ENCODE results near the gene CAMKMT. TPM values are rescaled to one million over a fixed set of nuclear protein-coding genes. Genes with fewer than 3 reads are reported as not detected.

CAMKMT gene
- total and polyA plus RNA-seq, 9 of the 15 experiments (the other 6 are each of a cell fraction or from before 2014, with no cell fraction given), result 1.6 to 15.3 (median 7.4) TPM

DNA sequence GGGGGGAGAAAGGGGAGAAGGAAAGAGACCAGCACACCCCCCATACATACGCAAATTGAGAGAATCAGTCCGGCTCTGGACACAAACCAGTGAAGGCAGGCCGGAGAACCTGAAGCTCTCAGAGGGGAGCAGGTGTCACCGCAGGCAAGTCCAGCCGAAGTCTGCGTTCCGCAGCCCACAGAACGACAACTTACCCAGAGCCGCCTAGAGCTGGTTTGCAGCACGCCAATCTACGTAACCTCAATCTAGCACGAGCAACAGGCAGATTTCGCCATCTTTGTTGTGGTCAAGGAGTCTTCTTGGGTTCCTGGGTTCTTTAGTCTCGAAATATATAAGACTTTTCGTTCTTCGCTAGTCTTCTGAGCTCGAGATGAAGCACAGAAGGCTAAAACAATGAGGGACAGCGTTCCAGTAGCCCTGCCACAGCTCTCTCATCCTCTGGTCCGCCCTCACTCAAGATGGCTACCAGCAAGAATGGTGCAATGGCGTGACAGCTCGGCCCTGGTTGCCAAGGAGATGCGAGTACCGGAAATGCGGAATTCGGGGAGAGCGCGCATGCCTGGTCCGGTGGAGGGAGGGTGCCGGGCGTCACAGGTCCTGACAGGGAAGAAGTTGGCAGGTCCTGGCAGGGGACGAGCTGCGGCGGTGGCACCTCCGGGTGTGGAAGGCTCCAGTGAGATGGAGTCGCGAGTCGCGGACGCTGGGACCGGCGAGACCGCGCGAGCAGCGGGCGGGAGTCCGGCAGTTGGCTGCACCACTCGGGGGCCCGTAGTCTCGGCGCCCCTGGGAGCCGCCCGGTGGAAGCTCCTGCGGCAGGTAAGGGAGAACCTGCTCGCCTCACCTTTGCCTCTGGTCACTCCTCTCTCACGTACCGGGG lies at the start of gene CAMKMT, which contains the start of gene PREPL (continued):
- TF ChIP-seq ZBTB11 (CRISPR knock-in tag; IDR thresholded peaks at IDR 0.05), result peak in 1 of 3 experiments; percentile 87; a peak in 3 of 6 replicates
- TF ChIP-seq ZC3H11A (IDR thresholded peaks at IDR 0.05; ENCODE audit: low read depth, low read length), result no peak
- TF ChIP-seq ZSCAN29 (IDR thresholded peaks at IDR 0.05), result no peak
- 0 out of 2 replicates have a peak, but pooled peaks have one; percentile 58 for TF ChIP-seq E2F4 (CRISPR knock-in tag; IDR thresholded peaks at IDR 0.05; ENCODE audit: low read depth)
- TF ChIP-seq ESRRA (IDR thresholded peaks at IDR 0.05; ENCODE audit: borderline replicate concordance, low read depth), result peak; percentile 46; the same call in 1 of the 2 replicates
- TF ChIP-seq, protein P1, sequence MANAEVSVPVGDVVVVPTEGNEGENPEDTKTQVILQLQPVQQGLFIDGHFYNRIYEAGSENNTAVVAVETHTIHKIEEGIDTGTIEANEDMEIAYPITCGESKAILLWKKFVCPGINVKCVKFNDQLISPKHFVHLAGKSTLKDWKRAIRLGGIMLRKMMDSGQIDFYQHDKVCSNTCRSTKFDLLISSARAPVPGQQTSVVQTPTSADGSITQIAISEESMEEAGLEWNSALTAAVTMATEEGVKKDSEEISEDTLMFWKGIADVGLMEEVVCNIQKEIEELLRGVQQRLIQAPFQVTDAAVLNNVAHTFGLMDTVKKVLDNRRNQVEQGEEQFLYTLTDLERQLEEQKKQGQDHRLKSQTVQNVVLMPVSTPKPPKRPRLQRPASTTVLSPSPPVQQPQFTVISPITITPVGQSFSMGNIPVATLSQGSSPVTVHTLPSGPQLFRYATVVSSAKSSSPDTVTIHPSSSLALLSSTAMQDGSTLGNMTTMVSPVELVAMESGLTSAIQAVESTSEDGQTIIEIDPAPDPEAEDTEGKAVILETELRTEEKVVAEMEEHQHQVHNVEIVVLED (CRISPR knock-in tag; IDR thresholded peaks at IDR 0.05), result peak; percentile 90
- peak; percentile 88 for TF ChIP-seq ZNF644 (tag; IDR thresholded peaks at IDR 0.05; ENCODE audit: low read depth)
- no peak for TF ChIP-seq ZNF431 (CRISPR knock-in tag; IDR thresholded peaks at IDR 0.05)
- TF ChIP-seq, protein P2, sequence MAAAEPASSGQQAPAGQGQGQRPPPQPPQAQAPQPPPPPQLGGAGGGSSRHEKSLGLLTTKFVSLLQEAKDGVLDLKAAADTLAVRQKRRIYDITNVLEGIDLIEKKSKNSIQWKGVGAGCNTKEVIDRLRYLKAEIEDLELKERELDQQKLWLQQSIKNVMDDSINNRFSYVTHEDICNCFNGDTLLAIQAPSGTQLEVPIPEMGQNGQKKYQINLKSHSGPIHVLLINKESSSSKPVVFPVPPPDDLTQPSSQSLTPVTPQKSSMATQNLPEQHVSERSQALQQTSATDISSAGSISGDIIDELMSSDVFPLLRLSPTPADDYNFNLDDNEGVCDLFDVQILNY (CRISPR knock-in tag; IDR thresholded peaks at IDR 0.05), result no peak
- TF ChIP-seq KDM2B (CRISPR knock-in tag; IDR thresholded peaks at IDR 0.05), result no peak
- TF ChIP-seq MTA3 (IDR thresholded peaks at IDR 0.05; ENCODE audit: borderline replicate concordance), result peak; percentile 95
- 0 out of 2 replicates have a peak, but pooled peaks have one; percentile 47 for TF ChIP-seq RREB1 (CRISPR knock-in tag; IDR thresholded peaks at IDR 0.05)
- TF ChIP-seq HLTF (IDR thresholded peaks at IDR 0.05), result no peak
